CD4-positive, alpha-beta T cell (primary cell): ENCODE measurements around the gene RASD2. TPM values are rescaled to one million over a fixed set of nuclear protein-coding genes. Genes with fewer than 3 reads are reported as not detected.

Experiments used
- ATAC-seq: fragments of 200-7000 bp; cut with Tn5 transposase; one replicate; pipeline ENCODE4 v1.10.0; 2022; ENCODE audit warnings: mild to moderate bottlenecking; ENCODE audit not compliant: poor library complexity
- CTCF ChIA-PET: fragments of 350-600 bp; sonication (Branson Sonifier 250); formaldehyde crosslinking; loops from one replicate; lab custom pipeline; 2021; ENCODE audit warnings: antibody characterized with exemption, inconsistent platforms; lab: Charles Lee
- POLR2A ChIA-PET: fragments of 350-600 bp; sonication (Branson Sonifier 250); formaldehyde crosslinking; loops from one replicate; lab custom pipeline; 2021; ENCODE audit warnings: antibody characterized with exemption, inconsistent platforms; lab: Charles Lee
- DNase-seq, 14 experiments: peaks; one replicate each; pipeline ENCODE4 v3.0.0-alpha.2; 2013 to 2020; ENCODE audit warnings: mixed read lengths in 2 of 14
- H3K27ac ChIP-seq, 2 donors: one replicate each; pipeline versions ENCODE4 v1.5.1 to v1.7.0; 2013; ENCODE audit warnings: low read length in 2 of 2, low read depth in 1 of 2, mild to moderate bottlenecking in 1 of 2
- H3K27me3 ChIP-seq, 2 experiments: 1 replicate in 1 of 2; 2 replicates in 1 of 2; pipeline versions ENCODE4 v1.6.1 to v1.7.0; 2013; ENCODE audit warnings: low read length in 2 of 2, control low read depth in 1 of 2, mild to moderate bottlenecking in 1 of 2, moderate library complexity in 1 of 2; ENCODE audit not compliant: insufficient read depth in 2 of 2, control insufficient read depth in 1 of 2
- H3K36me3 ChIP-seq: one replicate; pipeline ENCODE4 v1.6.1; 2013; ENCODE audit warnings: low read length, control low read depth; ENCODE audit not compliant: insufficient read depth
- H3K4me1 ChIP-seq: one replicate; pipeline ENCODE4 v1.6.1; 2013; ENCODE audit warnings: low read length, control low read depth; ENCODE audit not compliant: insufficient read depth
- H3K4me3 ChIP-seq: one replicate; pipeline ENCODE4 v1.5.1; 2013; ENCODE audit warnings: mild to moderate bottlenecking, low read length, moderate library complexity
- H3K9me3 ChIP-seq, 2 experiments: 1 replicate in 1 of 2; 2 replicates in 1 of 2; pipeline versions ENCODE4 v1.6.1 to v1.7.0; 2013; ENCODE audit warnings: low read length in 2 of 2, mild to moderate bottlenecking in 2 of 2, control low read depth in 1 of 2, moderate library complexity in 1 of 2; ENCODE audit not compliant: control insufficient read depth in 1 of 2, insufficient read depth in 1 of 2
- H3K27ac Mint-ChIP-seq: one replicate; pipeline ENCODE4 v1.8.0; 2020; ENCODE audit warnings: mixed read lengths
- H3K27me3 Mint-ChIP-seq: one replicate; pipeline ENCODE4 v1.8.0; 2021; ENCODE audit warnings: mixed read lengths
- H3K36me3 Mint-ChIP-seq: one replicate; pipeline ENCODE4 v1.8.0; 2021; ENCODE audit warnings: low read depth, mixed read lengths
- H3K4me1 Mint-ChIP-seq: one replicate; pipeline ENCODE4 v1.8.0; 2021; ENCODE audit warnings: low read depth, mixed read lengths
- H3K4me3 Mint-ChIP-seq: one replicate; pipeline ENCODE4 v1.8.0; 2020; ENCODE audit warnings: mild to moderate bottlenecking, mixed read lengths
- H3K9me3 Mint-ChIP-seq: one replicate; pipeline ENCODE4 v1.8.0; 2020; ENCODE audit warnings: mixed read lengths
- CTCF ChIP-seq: fragments of 200-600 bp; IDR thresholded peaks from one replicate; pipeline ENCODE4 v1.8.0; 2022; ENCODE audit warnings: antibody characterized with exemption, mild to moderate bottlenecking
- intact Hi-C, 2 experiments: fragments of 100-400 bp; cut with DNase I in 1 of 2; cut with micrococcal nuclease in 1 of 2; formaldehyde crosslinking; loops; one replicate each; pipeline versions ENCODE4 v1.15.1 to v1.9.0; 2023 to 2025; cut with DNase I, micrococcal nuclease
- total RNA-seq, 174 experiments: library from RNA in 2 of 174; stranded (reverse) in 2 of 174; gene quantifications; one replicate each; pipeline ENCODE4 v1.2.3 and lab custom pipeline; 2021 to 2026

Gene RASD2
- total RNA-seq, 2 experiments from 2014 or later = 1.4 to 1.6 TPM

GRCh38 chr22:35538801-35539321 lies 1.8 kb upstream of the RASD2 start:
- ChIA-PET CTCF (interaction anchor here (0.5 kb wide), 1 partner anchor 336 kb away, joined by 5 read pairs; no protein-coding TSS in a partner anchor), POLR2A (no interaction called here)
- peak overlapping the region; percentile 85 for H3K4me3 Mint-ChIP-seq
- intact Hi-C loops = loop anchor here in 1 of 2 experiments (2.0 kb wide), 1 partner anchor 14 kb away; no protein-coding TSS in a partner anchor
- H3K27me3 Mint-ChIP-seq = peaks cover 35% of the 10 kb centered on the region
- Histone ChIP-seq H3K27ac (no peak overlapping the region), H3K4me3 (no peak overlapping the region), H3K27me3 (peaks cover 27 to 28% of the 10 kb centered on the region in 2 experiments), H3K4me1 (peaks cover 24% of the 10 kb centered on the region), H3K36me3 (no peaks in the 10 kb centered on the region), H3K9me3 (no peaks in the 10 kb centered on the region)
- H3K4me1 Mint-ChIP-seq = peaks cover 5% of the 10 kb centered on the region
- H3K36me3 Mint-ChIP-seq = no peaks in the 10 kb centered on the region
- H3K27ac Mint-ChIP-seq = no peak overlapping the region
- ATAC-seq = no peak
- peak; percentile 20 for TF ChIP-seq CTCF
- DNase-seq = peak in 8 of 14 experiments; percentile 7 to 58 (median 15)
- H3K9me3 Mint-ChIP-seq = no peaks in the 10 kb centered on the region

- Histone ChIP-seq H3K4me1 (peaks cover 24% of the 10 kb centered on the region), H3K4me3 (peak overlapping the region; percentile 32), H3K9me3 (no peaks in the 10 kb centered on the region), H3K27me3 (peaks cover 29 to 33% of the 10 kb centered on the region in 2 experiments), H3K36me3 (no peaks in the 10 kb centered on the region), H3K27ac (no peak overlapping the region)
- intact Hi-C loops = loop anchor here in 1 of 2 experiments (2.0 kb wide), 1 partner anchor 13 kb away; no protein-coding TSS in a partner anchor
- no peak overlapping the region for H3K27ac Mint-ChIP-seq
- H3K36me3 Mint-ChIP-seq = no peaks in the 10 kb centered on the region
- DNase-seq (no peak), ATAC-seq (no peak)
- H3K4me1 Mint-ChIP-seq = peaks cover 5% of the 10 kb centered on the region
- CTCF ChIA-PET = no interaction called here
- H3K4me3 Mint-ChIP-seq = peak overlapping the region; percentile 85
- TF ChIP-seq CTCF = no peak
- POLR2A ChIA-PET = no interaction called here
- H3K9me3 Mint-ChIP-seq = no peaks in the 10 kb centered on the region
- peaks cover 38% of the 10 kb centered on the region for H3K27me3 Mint-ChIP-seq
These were observed 1.1 kb upstream of the RASD2 start for GRCh38 chr22:35539487-35539886.

- DNase-seq = peak in 13 of 14 experiments; percentile 20 to 80 (median 59)
- Histone ChIP-seq H3K4me1 (peaks cover 24% of the 10 kb centered on the region), H3K36me3 (no peaks in the 10 kb centered on the region), H3K27ac (no peak overlapping the region), H3K9me3 (no peaks in the 10 kb centered on the region), H3K27me3 (peaks cover 29 to 36% of the 10 kb centered on the region in 2 experiments), H3K4me3 (peak overlapping the region; percentile 60)
- H3K4me1 Mint-ChIP-seq = peaks cover 5% of the 10 kb centered on the region
- H3K27ac Mint-ChIP-seq = no peak overlapping the region
- H3K27me3 Mint-ChIP-seq = peaks cover 41% of the 10 kb centered on the region
- TF ChIP-seq CTCF = no peak
- no peaks in the 10 kb centered on the region for H3K9me3 Mint-ChIP-seq
- ChIA-PET CTCF (no interaction called here), POLR2A (no interaction called here)
- peak overlapping the region; percentile 78 for H3K4me3 Mint-ChIP-seq
- no peaks in the 10 kb centered on the region for H3K36me3 Mint-ChIP-seq
- peak; percentile 79 for ATAC-seq
- intact Hi-C loops = loop anchor here in 1 of 2 experiments (2.0 kb wide), 1 partner anchor 13 kb away; no protein-coding TSS in a partner anchor
These were observed 579 bp upstream of the RASD2 start for GRCh38 chr22:35539910-35540594.
